ENCODE measurements around the gene DIS3L2. TPM values are rescaled to one million over a fixed set of nuclear protein-coding genes. Genes with fewer than 3 reads are reported as not detected.

Gene DIS3L2
- total and polyA plus RNA-seq, 2 experiments from 2014 or later, result 15.2 to 25.3 TPM

GRCh38 chr2:232375164-232375563 lies 413.7 kb downstream of the DIS3L2 start:
- Mint-ChIP-seq H3K9me3 (no peaks in the 10 kb centered on the region), H3K27me3 (ENCODE audit: insufficient read depth, low read depth, poor library complexity) (peaks cover 6% of the 10 kb centered on the region), H3K27ac (no peak overlapping the region), H3K4me3 (no peak overlapping the region), H3K4me1 (peaks cover 15% of the 10 kb centered on the region), H3K36me3 (ENCODE audit: low read depth) (no peaks in the 10 kb centered on the region)
- peak; percentile 25 for ATAC-seq
- Histone ChIP-seq H3K79me2 (replicated peaks; ENCODE audit: insufficient read depth) (no peaks in the 10 kb centered on the region), H3K4me2 (peak overlapping the region; percentile 46), H4K20me1 (replicated peaks; ENCODE audit: insufficient read depth) (no peaks in the 10 kb centered on the region), H3K27me3 (ENCODE audit: insufficient read depth) (no peaks in the 10 kb centered on the region), H3K27ac (ENCODE audit: low read depth) (no peak overlapping the region), H3K9me2 (ENCODE audit: insufficient read depth) (no peaks in the 10 kb centered on the region), H2AFZ (no peak overlapping the region), H3K36me3 (ENCODE audit: insufficient read depth) (no peaks in the 10 kb centered on the region), H3K4me3 (no peak overlapping the region), H3K4me1 (ENCODE audit: insufficient read depth) (peaks cover 7% of the 10 kb centered on the region; the same call in 1 of the 2 replicates), H3F3A (replicated peaks; ENCODE audit: low read depth) (0 out of 2 replicates have a peak, but pooled peaks cover 4% of the 10 kb centered on the region)
- TF ChIP-seq REST (IDR thresholded peaks at IDR 0.05; ENCODE audit: unreplicated experiment) (no peak), EZH2phosphoT487 (IDR thresholded peaks at IDR 0.05; ENCODE audit: unreplicated experiment) (no peak), ZNF114 (CRISPR knock-in tag; IDR thresholded peaks at IDR 0.05) (no peak), NANOG (IDR thresholded peaks at IDR 0.05; ENCODE audit: borderline replicate concordance) (no peak), JUNB (IDR thresholded peaks at IDR 0.05; ENCODE audit: unreplicated experiment) (no peak), STAT1 (IDR thresholded peaks at IDR 0.05; ENCODE audit: unreplicated experiment) (no peak), ZNF462 (CRISPR knock-in tag; IDR thresholded peaks at IDR 0.05) (no peak), ETS1 (IDR thresholded peaks at IDR 0.05) (no peak), ZNF331 (CRISPR knock-in tag; IDR thresholded peaks at IDR 0.05; ENCODE audit: low read depth) (no peak), CREB1 (CRISPR knock-in tag; IDR thresholded peaks at IDR 0.05; ENCODE audit: low read depth) (no peak), EZH2 (IDR thresholded peaks at IDR 0.05; ENCODE audit: low read depth, unreplicated experiment) (no peak), CTCF (conservative IDR thresholded peaks at IDR 0.05; ENCODE audit: low read depth in 2 of 2) (no peak), POLR2AphosphoS5 (IDR thresholded peaks at IDR 0.05; ENCODE audit: low read depth) (no peak)
- DNase-seq (ENCODE audit: low spot score), result peak; percentile 30
